Mammary epithelial cell (primary cell): ENCODE results near the gene CDHR2.

ENCODE experiments used
- EZH2 ChIP-seq: IDR thresholded peaks from 2 replicates; pipeline ENCODE4 v1.6.1; 2012; ENCODE audit warnings: low read length, inconsistent platforms, borderline replicate concordance
- TF ChIP-seq, protein P1 (sequence below), 2 donors: IDR thresholded peaks in 1 of 2; conservative IDR thresholded peaks in 1 of 2; 2 replicates each; pipeline ENCODE4 v1.5.1; 2011 to 2012; ENCODE audit warnings: inconsistent platforms in 2 of 2, low read length in 2 of 2, mild to moderate bottlenecking in 2 of 2, control low read depth in 1 of 2, low read depth in 1 of 2; ENCODE audit not compliant: insufficient read depth in 1 of 2; ENCODE audit errors: extremely low read depth in 1 of 2

DNA sequence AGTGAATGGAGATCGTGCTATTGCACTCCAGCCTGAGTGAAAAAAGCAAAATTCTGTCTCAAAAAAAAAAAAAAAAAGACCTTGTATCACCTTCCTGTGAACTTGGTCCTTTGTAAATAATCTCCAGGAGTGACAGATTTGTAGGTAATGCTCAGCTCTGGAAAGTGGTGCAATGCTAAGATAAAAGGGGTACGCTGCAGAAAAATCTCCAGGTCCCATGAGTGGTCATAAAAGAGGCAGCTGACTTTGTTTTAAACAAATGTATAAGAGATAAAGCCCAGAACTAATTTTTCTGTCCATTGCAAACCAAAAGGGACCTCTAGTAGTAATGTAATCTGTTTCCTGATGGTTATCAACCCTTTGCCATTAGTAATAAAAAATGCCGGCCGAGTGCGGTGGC, 45.6 kb upstream of the CDHR2 start:
- TF ChIP-seq, protein P1, sequence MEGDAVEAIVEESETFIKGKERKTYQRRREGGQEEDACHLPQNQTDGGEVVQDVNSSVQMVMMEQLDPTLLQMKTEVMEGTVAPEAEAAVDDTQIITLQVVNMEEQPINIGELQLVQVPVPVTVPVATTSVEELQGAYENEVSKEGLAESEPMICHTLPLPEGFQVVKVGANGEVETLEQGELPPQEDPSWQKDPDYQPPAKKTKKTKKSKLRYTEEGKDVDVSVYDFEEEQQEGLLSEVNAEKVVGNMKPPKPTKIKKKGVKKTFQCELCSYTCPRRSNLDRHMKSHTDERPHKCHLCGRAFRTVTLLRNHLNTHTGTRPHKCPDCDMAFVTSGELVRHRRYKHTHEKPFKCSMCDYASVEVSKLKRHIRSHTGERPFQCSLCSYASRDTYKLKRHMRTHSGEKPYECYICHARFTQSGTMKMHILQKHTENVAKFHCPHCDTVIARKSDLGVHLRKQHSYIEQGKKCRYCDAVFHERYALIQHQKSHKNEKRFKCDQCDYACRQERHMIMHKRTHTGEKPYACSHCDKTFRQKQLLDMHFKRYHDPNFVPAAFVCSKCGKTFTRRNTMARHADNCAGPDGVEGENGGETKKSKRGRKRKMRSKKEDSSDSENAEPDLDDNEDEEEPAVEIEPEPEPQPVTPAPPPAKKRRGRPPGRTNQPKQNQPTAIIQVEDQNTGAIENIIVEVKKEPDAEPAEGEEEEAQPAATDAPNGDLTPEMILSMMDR (conservative IDR thresholded peaks at IDR 0.05 in 1 of 2, IDR thresholded peaks at IDR 0.05 in 1 of 2; ENCODE audit: extremely low read depth in 1 of 2, insufficient read depth in 1 of 2, low read depth in 1 of 2, low read length in 2 of 2), result no peak
- no peak for TF ChIP-seq EZH2
